Stimulated activated CD4-positive, alpha-beta T cell treated with anti-CD3 and anti-CD28 coated beads, TNF-alpha, amount 100 ng/mL, for 4 hours (primary cell): ENCODE data around the gene POLD1.
"Not testable (repeated sequence)": the region's sequence is repeated elsewhere in the genome, so short reads cannot be mapped to it uniquely, and the experiment has no call there.

Experiments used
- DNase-seq, 3 experiments: peaks; one replicate each; pipeline ENCODE4 v3.0.0-alpha.2; 2020; ENCODE audit warnings: low read depth in 3 of 3

The POLD1 gene

DNA sequence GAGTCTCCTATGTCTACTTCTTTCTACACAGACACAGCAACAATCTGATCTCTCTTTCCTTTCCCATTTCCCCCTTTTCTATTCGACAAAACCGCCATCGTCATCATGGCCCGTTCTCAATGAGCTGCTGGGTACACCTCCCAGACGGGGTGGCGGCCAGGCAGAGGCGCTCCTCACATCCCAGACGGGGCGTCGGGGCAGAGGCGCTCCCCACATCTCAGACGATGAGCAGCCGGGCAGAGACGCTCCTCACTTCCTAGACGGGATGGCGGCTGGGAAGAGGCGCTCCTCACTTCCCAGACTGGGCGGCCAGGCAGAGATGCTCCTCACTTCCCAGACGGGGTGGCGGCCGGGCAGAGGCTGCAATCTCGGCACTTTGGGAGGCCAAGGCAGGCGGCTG, 6.8 kb downstream of the POLD1 start:
- DNase-seq: not testable (repeated sequence)

DNA sequence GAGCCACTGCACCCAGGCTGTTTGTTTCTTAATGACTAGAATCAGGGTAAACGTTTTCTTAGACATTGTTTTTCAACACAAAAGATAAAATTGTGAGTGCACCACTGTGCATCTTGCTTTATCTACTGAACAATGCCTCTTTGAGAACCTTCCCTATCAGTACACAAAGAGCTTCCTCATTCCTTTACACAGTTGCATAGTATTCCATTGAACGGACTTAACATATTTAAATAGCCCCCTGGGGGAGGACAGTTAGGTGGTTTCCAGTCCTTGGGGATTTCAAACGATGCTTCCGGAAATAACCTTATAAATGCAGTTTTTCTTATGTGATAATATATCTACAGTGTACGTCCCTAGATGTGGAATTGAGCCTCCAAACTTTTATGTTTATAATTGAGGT, 8.6 kb downstream of the POLD1 start:
- DNase-seq: no peak

DNA sequence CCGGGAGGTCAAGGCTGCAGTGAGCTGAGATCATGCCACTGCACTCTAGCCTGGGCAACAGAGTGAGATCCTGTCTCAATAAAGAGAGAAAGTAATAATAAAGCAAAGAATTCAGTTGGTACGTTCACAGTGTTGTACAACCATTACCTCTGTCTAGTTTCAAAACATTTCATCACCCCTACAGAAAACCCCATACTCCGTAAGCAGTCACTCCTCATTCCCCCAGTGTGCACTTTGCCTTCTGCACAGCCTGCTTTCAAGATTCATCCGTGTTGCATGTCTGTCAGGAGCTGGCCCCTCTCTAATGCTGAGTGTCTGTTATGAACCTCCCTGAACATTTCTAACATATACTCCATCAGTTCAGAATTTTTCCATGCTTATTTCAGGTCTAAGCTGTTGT, 9.4 kb downstream of the POLD1 start:
- no peak for DNase-seq

DNA sequence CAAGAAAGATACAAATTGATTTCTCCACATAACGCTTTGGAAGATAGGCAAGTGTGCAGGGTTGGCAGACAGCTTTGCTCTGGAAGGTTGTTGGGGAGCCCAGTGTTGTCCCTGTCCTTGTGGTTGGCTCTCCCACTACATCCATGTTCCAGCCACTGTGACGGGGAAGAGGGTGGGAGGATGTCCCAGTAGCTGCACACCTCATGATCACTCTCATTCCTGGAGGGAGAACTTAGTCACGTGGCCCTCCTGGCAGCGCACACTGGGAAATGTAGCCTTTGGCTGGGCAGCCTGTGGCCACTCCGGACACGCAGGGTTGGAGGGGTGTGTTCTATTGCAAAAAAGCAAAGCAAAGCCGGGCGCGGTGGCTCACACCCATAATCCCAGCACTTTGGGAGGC, 9.9 kb downstream of the POLD1 start:
- no peak for DNase-seq

DNA sequence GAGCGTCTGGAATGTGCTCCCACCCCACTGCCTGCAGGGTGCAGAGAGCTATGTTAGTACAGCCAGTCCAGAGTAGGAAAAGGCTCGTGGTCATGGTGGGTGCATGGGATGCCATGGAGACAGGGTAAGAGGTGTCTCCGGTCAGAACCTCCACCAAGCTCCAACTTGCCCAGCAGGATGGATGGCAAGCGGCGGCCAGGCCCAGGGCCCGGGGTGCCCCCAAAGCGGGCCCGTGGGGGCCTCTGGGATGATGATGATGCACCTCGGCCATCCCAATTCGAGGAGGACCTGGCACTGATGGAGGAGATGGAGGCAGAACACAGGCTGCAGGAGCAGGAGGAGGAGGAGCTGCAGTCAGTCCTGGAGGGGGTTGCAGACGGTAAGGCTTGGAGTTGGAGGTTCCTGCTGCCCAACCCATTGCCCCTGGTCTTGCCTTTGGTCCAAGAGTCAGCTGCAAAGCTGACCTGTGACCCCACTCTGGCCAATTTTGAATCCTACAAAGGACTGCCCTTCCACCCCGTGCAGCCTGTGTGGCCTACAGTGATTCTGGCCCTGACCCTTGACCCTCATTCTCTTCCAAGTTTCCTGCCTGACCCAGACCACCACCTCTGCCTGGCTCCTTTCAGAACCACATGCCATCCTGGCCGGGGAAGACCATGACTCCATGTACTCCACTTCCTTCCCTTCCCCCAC, 14.7 kb downstream of the POLD1 start:
- no peak for DNase-seq

DNA sequence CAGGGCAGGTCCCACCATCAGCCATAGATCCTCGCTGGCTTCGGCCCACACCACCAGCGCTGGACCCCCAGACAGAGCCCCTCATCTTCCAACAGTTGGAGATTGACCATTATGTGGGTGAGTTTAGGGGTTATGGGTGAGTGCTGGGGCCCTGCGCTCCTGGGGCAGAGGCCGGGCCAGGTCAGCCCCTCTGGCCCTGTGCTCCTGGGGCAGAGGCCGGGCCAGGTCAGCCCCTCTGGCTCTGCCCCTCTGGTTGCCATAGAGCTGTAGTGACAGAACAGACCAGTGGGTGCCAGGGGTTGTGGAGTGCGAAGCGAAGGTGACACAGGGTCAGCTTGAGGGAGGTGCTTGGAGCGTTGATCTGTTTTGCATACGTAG, 15.2 kb downstream of the POLD1 start:
- DNase-seq: no peak

DNA sequence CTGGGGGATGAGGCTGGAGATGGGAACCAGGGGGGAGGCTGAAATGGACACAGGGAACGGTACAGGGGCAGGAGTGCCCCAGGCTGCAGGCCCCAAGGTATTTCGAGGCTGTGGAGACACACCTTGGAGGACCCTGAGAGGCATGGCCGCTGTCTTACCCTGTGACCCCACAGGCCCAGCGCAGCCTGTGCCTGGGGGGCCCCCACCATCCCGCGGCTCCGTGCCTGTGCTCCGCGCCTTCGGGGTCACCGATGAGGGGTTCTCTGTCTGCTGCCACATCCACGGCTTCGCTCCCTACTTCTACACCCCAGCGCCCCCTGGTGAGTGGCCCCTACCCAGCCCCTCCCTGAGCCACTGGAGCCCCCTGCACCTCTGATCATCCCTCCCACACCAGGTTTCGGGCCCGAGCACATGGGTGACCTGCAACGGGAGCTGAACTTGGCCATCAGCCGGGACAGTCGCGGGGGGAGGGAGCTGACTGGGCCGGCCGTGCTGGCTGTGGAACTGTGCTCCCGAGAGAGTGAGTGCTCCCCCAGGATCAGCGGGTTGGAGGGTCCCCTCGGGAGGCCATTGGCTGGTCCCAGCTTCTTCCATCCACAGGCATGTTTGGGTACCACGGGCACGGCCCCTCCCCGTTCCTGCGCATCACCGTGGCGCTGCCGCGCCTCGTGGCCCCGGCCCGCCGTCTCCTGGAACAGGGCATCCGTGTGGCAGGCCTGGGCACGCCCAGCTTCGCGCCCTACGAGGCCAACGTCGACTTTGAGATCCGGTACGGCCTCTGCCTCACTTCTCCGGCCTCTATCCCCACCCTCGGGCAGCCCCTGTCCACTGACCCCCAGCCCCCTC, 17.7 kb downstream of the POLD1 start:
- DNase-seq: no peak

DNA sequence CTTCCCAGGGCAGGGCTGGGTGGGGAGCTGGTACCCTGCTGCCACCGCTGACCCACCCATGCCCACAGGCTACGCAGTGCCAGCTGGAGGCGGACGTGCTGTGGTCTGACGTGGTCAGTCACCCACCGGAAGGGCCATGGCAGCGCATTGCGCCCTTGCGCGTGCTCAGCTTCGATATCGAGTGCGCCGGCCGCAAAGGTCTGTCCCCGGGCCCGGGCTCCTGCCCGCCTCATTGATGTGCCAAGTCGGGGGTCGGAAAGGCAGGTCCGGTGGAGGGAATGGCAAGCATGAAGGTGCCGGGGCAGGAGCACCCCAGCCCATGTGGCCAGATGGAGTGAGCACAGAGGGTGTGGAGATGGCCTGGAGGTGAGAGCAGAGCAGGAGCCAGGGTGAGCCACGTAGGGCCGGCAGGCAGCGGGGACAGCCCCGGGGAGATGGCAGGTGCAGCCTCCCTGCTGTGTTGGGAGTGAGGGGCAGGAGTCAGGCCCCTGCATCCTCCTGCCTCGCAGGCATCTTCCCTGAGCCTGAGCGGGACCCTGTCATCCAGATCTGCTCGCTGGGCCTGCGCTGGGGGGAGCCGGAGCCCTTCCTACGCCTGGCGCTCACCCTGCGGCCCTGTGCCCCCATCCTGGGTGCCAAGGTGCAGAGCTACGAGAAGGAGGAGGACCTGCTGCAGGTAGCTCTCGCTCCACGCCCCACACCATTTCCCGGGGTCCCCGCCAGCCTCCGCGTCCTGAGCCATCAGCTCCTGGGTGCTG, 18.6 kb downstream of the POLD1 start:
- no peak for DNase-seq

DNA sequence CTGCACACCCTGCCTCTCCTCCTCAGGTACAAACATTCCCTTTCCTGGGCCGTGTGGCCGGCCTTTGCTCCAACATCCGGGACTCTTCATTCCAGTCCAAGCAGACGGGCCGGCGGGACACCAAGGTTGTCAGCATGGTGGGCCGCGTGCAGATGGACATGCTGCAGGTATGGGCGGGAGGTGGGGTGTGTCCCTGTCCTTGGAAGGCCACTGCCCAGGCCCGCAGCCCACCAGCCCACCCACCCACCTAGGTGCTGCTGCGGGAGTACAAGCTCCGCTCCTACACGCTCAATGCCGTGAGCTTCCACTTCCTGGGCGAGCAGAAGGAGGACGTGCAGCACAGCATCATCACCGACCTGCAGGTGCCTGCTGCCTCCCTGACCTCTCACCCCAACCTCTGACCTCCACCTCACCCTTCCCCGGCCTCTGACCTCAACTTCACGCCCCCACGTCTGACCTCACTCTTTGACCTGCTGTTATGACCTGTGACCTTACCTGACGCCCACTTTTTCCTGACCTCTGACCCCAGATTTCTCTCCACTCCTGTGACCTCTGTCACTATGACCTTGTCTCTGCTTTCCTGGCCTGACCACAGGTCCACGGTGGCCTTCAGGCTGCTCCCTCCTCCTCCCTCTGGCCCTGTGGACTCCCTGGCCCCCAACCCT, 22.1 kb downstream of the POLD1 start:
- no peak for DNase-seq

DNA sequence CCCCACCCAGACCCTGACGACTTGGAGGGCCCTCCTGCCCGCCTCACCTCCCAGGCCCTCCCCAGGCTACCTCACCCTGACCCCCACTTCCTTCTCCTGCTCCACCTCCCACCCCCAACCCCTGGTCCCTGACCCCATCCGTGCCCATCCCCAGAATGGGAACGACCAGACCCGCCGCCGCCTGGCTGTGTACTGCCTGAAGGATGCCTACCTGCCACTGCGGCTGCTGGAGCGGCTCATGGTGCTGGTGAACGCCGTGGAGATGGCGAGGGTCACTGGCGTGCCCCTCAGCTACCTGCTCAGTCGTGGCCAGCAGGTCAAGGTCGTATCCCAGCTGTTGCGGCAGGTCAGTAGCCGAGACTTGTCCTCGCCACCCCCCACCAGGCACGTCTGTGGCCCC, 22.7 kb downstream of the POLD1 start:
- DNase-seq: no peak

DNA sequence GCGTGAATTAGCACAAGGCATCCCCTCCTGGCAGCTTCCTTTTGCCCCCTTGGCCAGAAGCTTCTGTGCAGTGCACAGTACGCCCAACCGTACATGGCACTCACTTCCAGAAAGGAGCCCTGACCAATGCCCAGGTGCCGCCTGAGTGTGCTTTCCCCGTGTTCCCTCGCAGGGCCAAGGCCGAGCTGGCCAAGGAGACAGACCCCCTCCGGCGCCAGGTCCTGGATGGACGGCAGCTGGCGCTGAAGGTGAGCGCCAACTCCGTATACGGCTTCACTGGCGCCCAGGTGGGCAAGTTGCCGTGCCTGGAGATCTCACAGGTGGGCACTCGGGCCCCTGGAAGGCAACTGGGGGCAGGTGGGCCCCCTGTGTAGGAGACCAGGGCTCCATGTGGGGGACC, 25.2 kb downstream of the POLD1 start:
- DNase-seq: no peak

DNA sequence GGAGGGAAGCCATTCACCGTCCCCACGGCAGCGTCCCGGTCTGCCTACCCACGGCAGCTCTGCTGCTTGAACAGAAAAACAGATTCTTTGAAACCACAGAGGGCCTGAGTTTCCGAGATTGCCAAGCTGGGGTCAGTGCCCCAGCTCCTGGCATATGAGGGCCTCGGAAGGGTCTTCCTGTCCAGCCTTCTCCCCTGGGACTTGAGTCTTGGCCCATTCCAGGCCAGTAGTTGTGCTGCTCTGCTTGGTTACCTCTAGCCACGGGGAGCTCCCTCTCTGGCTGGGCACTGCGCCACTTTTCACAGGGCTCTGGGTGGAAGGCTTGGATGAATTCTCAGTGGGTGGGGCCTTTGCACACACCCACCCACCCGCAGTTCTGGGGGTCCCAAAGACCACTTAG, 26.0 kb downstream of the POLD1 start:
- no peak for DNase-seq

DNA sequence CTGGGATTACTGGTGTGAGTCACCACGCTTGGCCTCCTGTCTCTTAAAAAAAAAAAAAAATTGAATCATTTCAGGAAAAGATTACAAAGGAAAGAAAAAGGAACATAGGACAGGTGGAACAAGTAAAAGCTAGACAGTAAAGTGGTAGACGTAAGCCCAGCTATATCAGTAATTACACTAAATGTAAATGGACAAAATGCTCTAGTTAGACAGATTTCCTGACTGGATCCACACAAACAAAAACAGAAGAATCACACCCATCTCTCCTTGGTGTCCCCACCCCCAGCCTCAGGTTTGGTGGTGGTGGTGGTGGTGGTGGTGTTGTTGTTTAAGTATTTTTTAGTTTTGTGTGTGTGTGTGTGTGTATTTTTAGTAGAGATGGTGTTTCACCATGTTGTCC, 28.3 kb downstream of the POLD1 start:
- DNase-seq: no peak

DNA sequence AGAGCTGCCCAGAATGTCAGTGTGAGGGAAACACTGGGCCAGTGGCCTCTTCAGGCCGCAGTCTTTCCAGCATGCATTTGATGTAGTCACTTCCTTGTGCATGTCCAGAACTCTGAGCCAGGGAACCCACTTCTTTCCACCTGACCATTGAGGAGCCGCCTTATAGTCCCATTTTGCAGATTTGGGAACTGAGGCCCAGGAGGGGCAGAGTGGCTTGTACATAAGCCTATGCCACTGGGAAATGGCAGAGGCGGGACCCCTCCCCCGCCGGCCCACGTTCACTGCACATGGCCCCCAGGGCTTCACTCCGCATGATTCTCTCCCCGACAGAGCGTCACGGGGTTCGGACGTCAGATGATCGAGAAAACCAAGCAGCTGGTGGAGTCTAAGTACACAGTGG, 28.9 kb downstream of the POLD1 start:
- no peak for DNase-seq

DNA sequence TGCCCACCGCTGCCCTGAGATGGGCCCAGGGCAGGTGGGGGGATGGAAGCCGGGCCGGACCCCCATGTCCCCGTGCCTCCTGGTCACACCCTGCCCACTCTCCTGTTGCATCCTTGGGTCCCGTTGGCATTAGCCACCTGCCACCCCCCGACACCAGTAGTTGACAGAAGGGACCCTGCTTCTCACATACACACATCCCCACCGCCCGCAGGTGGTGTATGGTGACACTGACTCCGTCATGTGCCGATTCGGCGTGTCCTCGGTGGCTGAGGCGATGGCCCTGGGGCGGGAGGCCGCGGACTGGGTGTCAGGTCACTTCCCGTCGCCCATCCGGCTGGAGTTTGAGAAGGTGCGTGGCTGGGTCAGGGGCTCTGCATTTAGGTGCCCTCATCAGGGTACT, 29.4 kb downstream of the POLD1 start:
- DNase-seq: no peak

DNA sequence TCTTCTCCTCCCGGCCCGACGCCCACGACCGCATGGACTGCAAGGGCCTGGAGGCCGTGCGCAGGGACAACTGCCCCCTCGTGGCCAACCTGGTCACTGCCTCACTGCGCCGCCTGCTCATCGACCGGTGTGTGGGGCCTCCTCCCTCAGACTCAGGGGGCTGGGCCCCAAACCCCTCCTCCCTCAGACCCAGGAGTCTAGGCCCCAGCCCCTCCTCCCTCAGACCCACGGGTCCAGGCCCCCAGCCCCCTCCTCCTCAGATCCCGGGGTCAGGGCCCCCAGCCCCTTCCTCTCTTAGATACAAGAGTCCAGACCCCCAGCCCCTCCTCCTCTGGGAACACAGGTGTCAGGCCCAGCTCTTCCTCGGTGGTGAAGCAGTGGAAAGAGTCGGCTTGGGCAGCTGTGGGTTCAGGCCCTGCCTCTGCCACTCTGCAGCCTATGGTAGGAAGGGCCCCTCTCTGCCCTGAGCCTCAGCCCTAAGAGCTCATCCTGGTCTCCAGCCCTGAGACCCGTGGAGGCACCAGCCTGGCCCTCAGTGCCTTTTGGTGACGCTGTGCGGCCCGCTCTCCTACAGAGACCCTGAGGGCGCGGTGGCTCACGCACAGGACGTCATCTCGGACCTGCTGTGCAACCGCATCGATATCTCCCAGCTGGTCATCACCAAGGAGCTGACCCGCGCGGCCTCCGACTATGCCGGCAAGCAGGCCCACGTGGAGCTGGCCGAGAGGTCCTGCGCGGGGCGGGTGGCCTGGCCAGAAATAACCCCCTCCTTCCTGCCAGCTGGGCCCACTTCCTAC, 30.9 kb downstream of the POLD1 start:
- DNase-seq: peak; percentile 52 to 64 (median 63)

DNA sequence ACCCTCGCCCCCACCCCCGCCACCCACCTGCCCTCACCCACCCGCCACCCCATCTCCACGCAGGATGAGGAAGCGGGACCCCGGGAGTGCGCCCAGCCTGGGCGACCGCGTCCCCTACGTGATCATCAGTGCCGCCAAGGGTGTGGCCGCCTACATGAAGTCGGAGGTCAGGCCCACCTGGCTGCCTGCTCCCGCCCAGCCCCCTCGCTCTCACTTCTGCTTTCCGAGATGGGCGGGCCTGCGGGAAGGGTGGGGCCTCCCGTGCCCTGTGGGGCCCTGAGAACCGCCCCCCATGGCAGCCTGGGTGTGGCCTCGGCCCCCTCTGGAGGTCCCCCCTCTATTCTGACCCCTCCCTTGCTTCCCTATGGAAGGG, 31.5 kb downstream of the POLD1 start:
- DNase-seq: no peak

DNA sequence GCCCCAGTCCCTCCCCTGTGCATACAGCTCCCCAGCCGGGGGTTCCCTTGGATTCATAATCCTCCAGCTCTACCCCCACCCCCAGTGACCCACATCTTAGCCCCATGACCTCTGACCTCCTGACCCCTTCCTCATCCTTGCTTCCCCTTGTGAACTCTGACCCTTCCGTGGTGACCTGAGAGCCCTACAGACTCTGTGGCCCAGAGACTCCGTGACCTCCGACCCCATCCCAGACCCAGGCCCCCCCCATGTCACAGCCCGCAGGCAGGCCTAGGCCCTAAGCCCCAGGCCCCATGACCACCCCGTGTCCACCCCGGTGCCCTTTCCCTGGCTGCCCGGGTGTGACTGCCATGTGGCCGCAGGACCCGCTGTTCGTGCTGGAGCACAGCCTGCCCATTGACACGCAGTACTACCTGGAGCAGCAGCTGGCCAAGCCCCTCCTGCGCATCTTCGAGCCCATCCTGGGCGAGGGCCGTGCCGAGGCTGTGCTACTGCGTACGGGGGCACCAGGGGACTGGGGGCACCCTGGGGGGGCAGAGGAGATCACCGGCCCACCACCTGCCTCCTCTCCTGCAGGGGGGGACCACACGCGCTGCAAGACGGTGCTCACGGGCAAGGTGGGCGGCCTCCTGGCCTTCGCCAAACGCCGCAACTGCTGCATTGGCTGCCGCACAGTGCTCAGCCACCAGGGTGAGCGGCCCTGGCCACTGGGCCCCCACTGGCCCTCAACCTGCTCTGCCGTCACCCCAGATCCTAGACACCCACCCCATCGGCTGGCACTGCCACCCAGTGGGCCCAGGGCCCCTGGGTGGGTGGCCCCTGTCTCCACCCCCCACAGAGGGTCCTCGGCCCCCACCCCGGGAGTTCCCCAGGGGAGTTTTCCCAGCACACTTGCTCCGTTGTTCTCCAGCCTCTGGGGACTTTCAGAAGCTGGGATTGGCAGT, 32.2 kb downstream of the POLD1 start:
- DNase-seq: no peak

DNA sequence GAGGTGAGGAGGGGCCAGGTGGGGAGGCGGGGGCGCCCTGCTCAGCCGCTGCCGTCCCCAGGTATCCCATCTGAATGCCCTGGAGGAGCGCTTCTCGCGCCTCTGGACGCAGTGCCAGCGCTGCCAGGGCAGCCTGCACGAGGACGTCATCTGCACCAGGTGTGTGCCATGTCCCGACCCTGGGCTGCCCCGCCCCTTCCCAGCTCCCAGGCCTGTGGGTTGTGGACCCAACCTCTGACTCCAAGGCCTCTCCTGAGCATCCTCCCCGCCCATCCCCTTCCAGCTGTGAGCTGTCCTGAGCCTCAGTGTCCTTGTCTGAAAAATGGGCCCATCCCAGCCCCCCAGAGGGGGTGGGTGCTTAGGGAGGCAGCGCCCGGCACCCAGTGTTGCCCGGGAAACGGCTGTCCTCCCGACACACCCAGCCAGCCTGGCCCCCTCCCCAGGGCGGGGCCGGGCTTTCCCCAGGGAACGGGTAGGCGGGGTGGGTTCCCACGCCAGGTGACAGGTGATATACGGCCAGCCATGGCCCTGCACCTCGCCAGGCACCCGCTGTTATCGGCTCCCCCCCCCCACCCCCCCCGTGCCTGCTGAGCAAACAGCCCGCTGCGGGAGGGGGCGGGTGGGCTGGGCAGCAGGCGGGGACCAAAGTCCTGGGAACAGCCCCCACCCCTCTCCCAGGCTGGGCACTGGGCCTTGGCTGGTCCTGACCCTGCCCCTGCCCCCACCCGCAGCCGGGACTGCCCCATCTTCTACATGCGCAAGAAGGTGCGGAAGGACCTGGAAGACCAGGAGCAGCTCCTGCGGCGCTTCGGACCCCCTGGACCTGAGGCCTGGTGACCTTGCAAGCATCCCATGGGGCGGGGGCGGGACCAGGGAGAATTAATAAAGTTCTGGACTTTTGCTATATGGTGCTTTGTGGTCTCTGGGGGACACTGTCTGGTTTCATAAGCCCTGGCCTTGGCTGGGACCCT, 33.2 kb downstream of the POLD1 start:
- no peak for DNase-seq
